ENCODE measurements around the gene THRA.

Gene THRA

GRCh38 chr17:40067710-40068109 lies 4.9 kb downstream of the THRA start:
- POLR2A ChIA-PET (ENCODE audit: low non-redundant PET) = no interaction called here
- no peak for DNase-seq (ENCODE audit: low spot score)
- no peak for TF ChIP-seq CTCF (conservative IDR thresholded peaks at IDR 0.05; ENCODE audit: low read depth)
- CTCF ChIA-PET = interaction anchor here (0.8 kb wide), 1 partner anchor 44 kb away, joined by 3 read pairs; no protein-coding TSS in a partner anchor
- H3K27ac ChIP-seq = peak overlapping the region; percentile 95

GRCh38 chr17:40068129-40068581 lies 5.4 kb downstream of the THRA start:
- no peak for DNase-seq (ENCODE audit: low spot score)
- CTCF ChIA-PET = interaction anchor here (0.8 kb wide), 1 partner anchor 44 kb away, joined by 3 read pairs; no protein-coding TSS in a partner anchor
- TF ChIP-seq CTCF (conservative IDR thresholded peaks at IDR 0.05; ENCODE audit: low read depth) = no peak
- H3K27ac ChIP-seq = peak overlapping the region; percentile 95
- POLR2A ChIA-PET (ENCODE audit: low non-redundant PET) = interaction anchor here (0.7 kb wide), 1 partner anchor 14 kb away, joined by 4 read pairs; the partner anchor contains the start of gene MED24

GRCh38 chr17:40068584-40068916 lies 5.8 kb downstream of the THRA start:
- peak overlapping the region; percentile 95 for H3K27ac ChIP-seq
- DNase-seq (ENCODE audit: low spot score) = no peak
- CTCF ChIA-PET = interaction anchor here (0.7 to 1.0 kb wide), 3 partner anchors 25 to 43 kb away, joined by 3 to 5 read pairs (median 3); no protein-coding TSS in a partner anchor
- no peak for TF ChIP-seq CTCF (conservative IDR thresholded peaks at IDR 0.05; ENCODE audit: low read depth)
- POLR2A ChIA-PET (ENCODE audit: low non-redundant PET) = interaction anchor here (0.7 kb wide), 1 partner anchor 14 kb away, joined by 4 read pairs; the partner anchor contains the start of gene MED24

GRCh38 chr17:40068917-40069750 lies 6.4 kb downstream of the THRA start:
- CTCF ChIA-PET = interaction anchor here (0.7 to 1.2 kb wide), 5 partner anchors 14 to 34 kb away, joined by 3 to 5 read pairs (median 3); partner anchors contain the start of gene NR1D1
- no peak for DNase-seq (ENCODE audit: low spot score)
- no peak for TF ChIP-seq CTCF (conservative IDR thresholded peaks at IDR 0.05; ENCODE audit: low read depth)
- peak overlapping the region; percentile 95 for H3K27ac ChIP-seq
- POLR2A ChIA-PET (ENCODE audit: low non-redundant PET) = interaction anchor here (0.7 kb wide), 1 partner anchor 15 kb away, joined by 4 read pairs; the partner anchor contains the start of gene MED24

GRCh38 chr17:40069751-40070708 lies 7.3 kb downstream of the THRA start:
- POLR2A ChIA-PET (ENCODE audit: low non-redundant PET) = no interaction called here
- no peak for TF ChIP-seq CTCF (conservative IDR thresholded peaks at IDR 0.05; ENCODE audit: low read depth)
- DNase-seq (ENCODE audit: low spot score) = peak; percentile 42
- CTCF ChIA-PET = interaction anchor here (0.5 to 1.2 kb wide), 6 partner anchors 9 to 37 kb away, joined by 3 to 5 read pairs (median 4); partner anchors contain the start of gene NR1D1
- peak overlapping the region; percentile 95 for H3K27ac ChIP-seq
